ENCODE measurements around the gene ATP8B4. TPM values are rescaled to one million over a fixed set of nuclear protein-coding genes. Genes with fewer than 3 reads are reported as not detected.

The ATP8B4 gene
- polyA plus RNA-seq, 1 of the 3 experiments (the other 2 are of a cell fraction) = 0.03 TPM

GRCh38 chr15:50057196-50057595 lies 61.8 kb downstream of the ATP8B4 start (continued):
- TF ChIP-seq GABPA (IDR thresholded peaks at IDR 0.05; ENCODE audit: low read depth) = no peak
- TF ChIP-seq SMC3 (IDR thresholded peaks at IDR 0.05; ENCODE audit: low read depth, low read length) = no peak
- TF ChIP-seq PBX3 (IDR thresholded peaks at IDR 0.05) = no peak
- no peak for TF ChIP-seq EZH2phosphoT487 (IDR thresholded peaks at IDR 0.05; ENCODE audit: borderline replicate concordance, low read depth)
- TF ChIP-seq RCOR1 (IDR thresholded peaks at IDR 0.05; ENCODE audit: low read length) = no peak
- TF ChIP-seq FOXM1 (IDR thresholded peaks at IDR 0.05; ENCODE audit: low read depth) = no peak
- TF ChIP-seq MAX (IDR thresholded peaks at IDR 0.05; ENCODE audit: low read depth) = no peak

GRCh38 chr15:50055750-50056157 lies 63.3 kb downstream of the ATP8B4 start:
- TF ChIP-seq FOXM1 (IDR thresholded peaks at IDR 0.05; ENCODE audit: low read depth) (no peak), YY1 (IDR thresholded peaks at IDR 0.05; ENCODE audit: low read depth) (no peak), USF1 (IDR thresholded peaks at IDR 0.05; ENCODE audit: borderline replicate concordance, low read depth) (no peak), MEF2A (IDR thresholded peaks at IDR 0.05; ENCODE audit: borderline replicate concordance, low read depth) (no peak), USF2 (IDR thresholded peaks at IDR 0.05; ENCODE audit: borderline replicate concordance, low read depth, low read length) (no peak), ZBTB33 (IDR thresholded peaks at IDR 0.05; ENCODE audit: borderline replicate concordance, low read depth) (no peak), RXRA (IDR thresholded peaks at IDR 0.05; ENCODE audit: borderline replicate concordance, low read depth) (no peak), RCOR1 (IDR thresholded peaks at IDR 0.05; ENCODE audit: low read length) (no peak), RAD21 (IDR thresholded peaks at IDR 0.05; ENCODE audit: low read length) (no peak), CTCF (IDR thresholded peaks at IDR 0.05) (no peak), TEAD4 (IDR thresholded peaks at IDR 0.05; ENCODE audit: borderline replicate concordance, insufficient read depth) (no peak), TCF12 (IDR thresholded peaks at IDR 0.05) (no peak), MXI1 (IDR thresholded peaks at IDR 0.05; ENCODE audit: low read depth, low read length) (no peak), JUND (IDR thresholded peaks at IDR 0.05) (no peak)
- ChIA-PET POLR2A (no interaction called here), CTCF (interaction anchor here (1.4 to 2.3 kb wide), 2 partner anchors 8 to 820 kb away, joined by 4 to 11 read pairs; no protein-coding TSS in a partner anchor)
- no peaks in the 10 kb centered on the region; a peak in 1 of 4 replicates for H3K4me1 ChIP-seq (ENCODE audit: control insufficient read depth in 1 of 2, insufficient read depth in 2 of 2, low read depth in 1 of 2, low read length in 1 of 2)
- DNase-seq = no peak
- H2AFZ ChIP-seq (ENCODE audit: low read depth) = no peak overlapping the region
- H3K4me3 ChIP-seq (ENCODE audit: low read depth in 2 of 2, low read length in 1 of 2) = no peak overlapping the region
- no peak overlapping the region for H3K27ac ChIP-seq (ENCODE audit: low read depth in 2 of 2, low read length in 1 of 2)
- H3F3A ChIP-seq (replicated peaks; ENCODE audit: insufficient read depth) = no peaks in the 10 kb centered on the region
- no peak overlapping the region for H3K9ac ChIP-seq
- H3K27me3 ChIP-seq (ENCODE audit: insufficient read depth) = no peaks in the 10 kb centered on the region
- no peaks in the 10 kb centered on the region for H4K20me1 ChIP-seq (ENCODE audit: insufficient read depth)
- H3K79me2 ChIP-seq (ENCODE audit: insufficient read depth) = no peaks in the 10 kb centered on the region
- no peaks in the 10 kb centered on the region for H3K36me3 ChIP-seq (replicated peaks in 1 of 2; ENCODE audit: control insufficient read depth in 1 of 2, insufficient read depth in 2 of 2, low read length in 1 of 2)
- WGBS (ENCODE audit: low lambda C conversion rate) = 41% methylated on average over 2 of the region's 5 CpGs
- H3K4me2 ChIP-seq = no peak overlapping the region
- H3K9me2 ChIP-seq = no peaks in the 10 kb centered on the region
- H3K9me3 ChIP-seq = no peaks in the 10 kb centered on the region

All from SK-N-SH (cell line).